Measurements from ENCODE around the gene TLE6.

The TLE6 gene

GRCh38 chr19:3042621-3043267, 65.4 kb downstream of the TLE6 start:
- H3K4me1 ChIP-seq (ENCODE audit: low read depth, poor library complexity, severe bottlenecking), result peaks cover 9% of the 10 kb centered on the region
- TF ChIP-seq CTCF (conservative IDR thresholded peaks at IDR 0.05; ENCODE audit: low read depth, low read length), result no peak
- H3K79me2 ChIP-seq (ENCODE audit: insufficient read depth, low read depth), result no peaks in the 10 kb centered on the region
- no peak overlapping the region for H3K9ac ChIP-seq
- no peak overlapping the region for H3K4me3 ChIP-seq (IDR thresholded peaks at IDR 0.05; ENCODE audit: insufficient read depth, low read depth, low read length)
- H3K4me2 ChIP-seq, result no peak overlapping the region
- no peaks in the 10 kb centered on the region for H4K20me1 ChIP-seq (ENCODE audit: insufficient read depth)
- no peaks in the 10 kb centered on the region for H3K36me3 ChIP-seq (ENCODE audit: insufficient read depth)
- peaks cover 56% of the 10 kb centered on the region for H3K27me3 ChIP-seq (ENCODE audit: insufficient read depth, low read depth)
- H2AFZ ChIP-seq (ENCODE audit: low read depth), result no peak overlapping the region
- no peak overlapping the region for H3K27ac ChIP-seq
